Iris pigment epithelial cell (primary cell): ENCODE results near the gene FRAS1.
A peak's percentile ranks its signal among the peaks of the same experiment; 100 is the strongest.
"Not testable (repeated sequence)": the region's sequence is repeated elsewhere in the genome, so short reads cannot be mapped to it uniquely, and the experiment has no call there.

ENCODE experiments used
- DNase-seq: peaks from one replicate; pipeline ENCODE4 v3.0.0-alpha.2; 2011; ENCODE audit warnings: low read depth

FRAS1 gene

GRCh38 chr4:78437608-78438088 lies 380.5 kb downstream of the FRAS1 start:
- DNase-seq: peak; percentile 6

GRCh38 chr4:78439328-78439727 lies 382.2 kb downstream of the FRAS1 start:
- DNase-seq: peak; percentile 37

GRCh38 chr4:78441756-78442155 lies 384.6 kb downstream of the FRAS1 start:
- no peak for DNase-seq

GRCh38 chr4:78446619-78447018 lies 389.5 kb downstream of the FRAS1 start:
- no peak for DNase-seq

GRCh38 chr4:78451407-78451806 lies 394.3 kb downstream of the FRAS1 start:
- no peak for DNase-seq

- no peak for DNase-seq
Measured at GRCh38 chr4:78454016-78454415, 396.9 kb downstream of the FRAS1 start.

GRCh38 chr4:78457751-78458150 lies 400.6 kb downstream of the FRAS1 start:
- DNase-seq: no peak

GRCh38 chr4:78459327-78459726 lies 402.2 kb downstream of the FRAS1 start:
- no peak for DNase-seq

GRCh38 chr4:78460368-78460767 lies 403.2 kb downstream of the FRAS1 start:
- no peak for DNase-seq

- DNase-seq: no peak
Measured at GRCh38 chr4:78464265-78464664, 407.1 kb downstream of the FRAS1 start.

- DNase-seq: not testable (repeated sequence)
Measured at GRCh38 chr4:78467223-78467622, 410.1 kb downstream of the FRAS1 start.

GRCh38 chr4:78468272-78468671 lies 411.1 kb downstream of the FRAS1 start:
- no peak for DNase-seq

GRCh38 chr4:78476108-78476704 lies 419.1 kb downstream of the FRAS1 start:
- no peak for DNase-seq

GRCh38 chr4:78477276-78477675 lies 420.2 kb downstream of the FRAS1 start:
- peak; percentile 87 for DNase-seq

GRCh38 chr4:78478523-78478922 lies 421.4 kb downstream of the FRAS1 start:
- DNase-seq: no peak

GRCh38 chr4:78480286-78480685 lies 423.2 kb downstream of the FRAS1 start:
- no peak for DNase-seq

- DNase-seq: peak; percentile 93
Measured at GRCh38 chr4:78481180-78481579, 424.1 kb downstream of the FRAS1 start.

GRCh38 chr4:78482281-78482680 lies 425.2 kb downstream of the FRAS1 start:
- no peak for DNase-seq

- no peak for DNase-seq
Measured at GRCh38 chr4:78483811-78484210, 426.7 kb downstream of the FRAS1 start.

- no peak for DNase-seq
Measured at GRCh38 chr4:78484574-78484973, 427.5 kb downstream of the FRAS1 start.

- no peak for DNase-seq
Measured at GRCh38 chr4:78493731-78494130, 436.6 kb downstream of the FRAS1 start.

GRCh38 chr4:78496021-78496643 lies 439.0 kb downstream of the FRAS1 start:
- DNase-seq: peak; percentile 73

GRCh38 chr4:78506260-78506659 lies 449.1 kb downstream of the FRAS1 start:
- DNase-seq: not testable (repeated sequence)

GRCh38 chr4:78509043-78509442 lies 451.9 kb downstream of the FRAS1 start:
- DNase-seq: no peak
